GM19023 (cell line): ENCODE results near the gene XRN1.

Source experiments
- ATAC-seq: cut with Tn5 transposase; IDR thresholded peaks from one replicate; pipeline ENCODE4 v1.9.1; 2021; ENCODE audit warnings: mild to moderate bottlenecking, moderate library complexity; ENCODE audit not compliant: unreplicated experiment

XRN1 gene

GRCh38 chr3:142272200-142272891 is 175.5 kb downstream of the XRN1 start:
- no peak for ATAC-seq

- no peak for ATAC-seq
These were observed 177.4 kb downstream of the XRN1 start for GRCh38 chr3:142270407-142270806.

- no peak for ATAC-seq
These were observed 178.1 kb downstream of the XRN1 start for GRCh38 chr3:142269767-142270166.

GRCh38 chr3:142268426-142268825 is 179.4 kb downstream of the XRN1 start:
- ATAC-seq, result no peak

GRCh38 chr3:142267269-142267668 is 180.6 kb downstream of the XRN1 start:
- ATAC-seq, result no peak

- no peak for ATAC-seq
These were observed 184.7 kb downstream of the XRN1 start for GRCh38 chr3:142263112-142263511.

GRCh38 chr3:142259359-142259758 is 188.5 kb downstream of the XRN1 start:
- ATAC-seq, result no peak

GRCh38 chr3:142256712-142257333 is 191.0 kb downstream of the XRN1 start:
- ATAC-seq, result no peak
